Stimulated activated CD8-positive, alpha-beta memory T cell treated with anti-CD3 and anti-CD28 coated beads, Interleukin-15, amount 100 ng/mL, for 24 hours (primary cell): ENCODE measurements around the gene PDE4D.
"Not testable (repeated sequence)": the region's sequence is repeated elsewhere in the genome, so short reads cannot be mapped to it uniquely, and the experiment has no call there.

Source experiments
- DNase-seq: peaks from one replicate; pipeline ENCODE4 v3.0.0-alpha.2; 2020; ENCODE audit warnings: low read depth

PDE4D gene

DNA sequence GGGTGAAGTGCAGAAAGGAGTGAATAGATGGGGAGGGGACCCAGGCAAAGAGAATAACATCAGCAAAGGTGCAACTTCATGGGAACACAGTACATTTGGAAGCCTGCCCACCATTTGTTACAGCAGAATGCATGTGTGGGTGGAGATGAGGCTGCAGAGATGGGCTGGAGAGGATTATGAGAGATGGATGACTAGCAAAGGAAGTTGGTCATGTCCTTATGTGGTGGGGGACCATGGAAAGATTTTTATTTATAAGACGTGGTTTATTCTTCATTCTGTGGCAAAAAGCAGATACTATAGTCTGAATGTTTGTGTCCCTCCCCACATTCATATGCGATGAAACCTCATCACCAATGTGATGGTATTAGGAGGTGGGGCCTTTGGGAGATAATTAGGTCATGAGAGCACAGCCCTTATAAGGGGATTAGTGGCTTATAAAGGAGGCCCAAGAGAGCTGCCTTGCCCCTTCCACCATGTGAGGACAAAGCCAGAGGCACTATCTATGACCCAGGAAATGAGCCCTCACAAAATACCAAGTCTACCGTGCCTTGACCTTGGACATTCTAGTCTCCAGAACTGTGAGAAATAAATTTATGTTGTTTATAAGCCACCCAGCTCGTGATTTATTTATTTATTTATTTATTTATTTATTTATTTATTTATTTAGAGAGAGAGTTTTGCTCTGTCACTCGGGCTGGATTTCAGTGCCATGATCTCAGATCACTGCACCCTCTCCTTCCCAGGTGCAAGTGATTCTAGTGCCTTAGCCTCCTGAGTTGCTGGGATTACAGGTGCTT is 827.0 kb downstream of the PDE4D start:
- no peak for DNase-seq

- no peak for DNase-seq
Observed at GRCh38 chr5:59065554-59065953, 828.0 kb downstream of the PDE4D start.

DNA sequence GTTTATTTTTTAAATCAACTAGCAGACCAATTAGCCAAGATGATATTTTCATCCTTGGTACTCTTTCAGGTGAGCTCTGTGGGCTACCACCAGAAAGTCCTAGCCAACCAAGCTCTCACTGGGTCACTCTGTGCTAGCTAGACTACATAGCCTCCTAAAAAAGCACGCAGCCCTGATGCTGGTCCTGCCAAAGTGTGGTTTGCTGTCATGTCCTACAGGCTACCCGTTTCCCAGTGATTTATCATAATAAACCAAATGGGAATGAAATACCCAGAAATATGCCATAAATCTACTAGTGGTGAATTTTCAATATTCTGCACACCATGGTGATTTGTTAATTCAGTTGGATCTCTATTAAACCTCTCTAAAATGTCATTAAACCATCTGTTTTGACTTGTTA is 829.2 kb downstream of the PDE4D start:
- DNase-seq, result no peak

GRCh38 chr5:59062986-59063683 is 830.4 kb downstream of the PDE4D start:
- DNase-seq, result no peak

DNA sequence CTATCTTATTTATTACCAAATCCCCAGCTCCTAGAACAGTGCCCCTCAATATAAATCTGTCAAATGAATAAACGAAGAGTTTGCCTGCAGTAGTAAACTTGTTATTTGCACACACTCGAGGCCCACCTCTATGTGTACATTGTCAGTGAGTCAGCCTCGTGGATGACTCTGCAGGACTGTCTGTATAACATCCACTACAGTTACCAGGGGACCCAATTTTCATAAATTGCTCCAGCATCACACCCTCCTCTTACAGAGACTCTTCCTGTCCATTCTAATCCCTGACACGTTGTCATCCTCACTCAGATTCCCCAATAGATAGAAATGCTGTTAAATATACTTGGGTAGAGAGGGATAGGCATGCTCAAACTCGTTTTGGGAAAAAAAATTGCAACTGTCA is 832.1 kb downstream of the PDE4D start:
- DNase-seq, result no peak

DNA sequence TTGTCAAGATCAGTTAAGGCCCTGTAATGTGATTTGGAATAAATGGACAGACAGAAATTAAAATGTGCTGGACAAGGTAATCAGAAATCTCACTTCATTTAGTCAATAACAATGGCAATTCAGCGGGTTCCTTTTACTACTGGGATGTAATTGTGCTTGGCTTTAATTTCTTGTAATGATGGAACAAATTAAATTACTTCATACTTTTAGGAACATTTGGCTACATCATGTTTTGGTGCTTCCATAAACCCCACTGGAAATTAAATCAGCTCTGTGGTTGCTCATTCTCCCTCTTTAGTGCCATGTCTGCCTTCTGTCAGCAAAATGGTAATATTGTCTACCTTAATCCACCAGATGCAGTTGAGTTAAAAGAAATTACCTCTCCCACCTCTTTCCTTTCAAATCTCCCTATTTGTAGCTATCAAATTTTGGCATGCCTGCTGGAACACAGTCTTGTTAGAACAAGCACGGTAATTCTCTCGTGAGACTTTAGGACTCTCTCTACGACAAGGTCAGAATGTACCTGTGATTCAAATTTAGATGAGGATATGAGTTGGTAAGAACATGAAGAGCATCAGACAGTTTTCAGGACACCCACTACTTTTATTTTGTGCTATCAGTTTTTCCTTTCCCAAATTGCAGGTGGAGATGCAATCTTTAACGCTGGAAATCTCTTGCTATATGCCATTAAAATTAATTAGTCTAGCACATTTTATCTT is 834.4 kb downstream of the PDE4D start:
- DNase-seq, result no peak

DNA sequence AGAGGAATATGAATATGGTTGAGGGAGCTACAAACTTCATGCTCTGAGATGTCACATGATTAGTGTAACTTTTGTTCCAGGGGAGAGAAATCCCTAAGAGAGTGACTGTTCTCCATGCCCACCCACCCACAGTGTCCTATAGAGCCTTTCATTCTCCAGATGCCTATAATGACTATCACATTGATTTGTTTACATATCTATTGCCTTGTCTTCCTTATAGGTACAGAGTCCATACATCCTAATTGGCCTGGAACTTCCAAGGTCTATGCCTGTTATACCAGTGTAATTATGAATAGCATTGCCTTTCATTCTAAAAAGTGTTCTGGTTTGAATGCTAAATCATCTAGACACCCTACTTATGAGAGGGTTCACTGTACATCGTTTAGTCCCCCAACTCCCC is 835.3 kb downstream of the PDE4D start:
- DNase-seq, result no peak

GRCh38 chr5:59056599-59056998 is 836.9 kb downstream of the PDE4D start:
- DNase-seq, result not testable (repeated sequence)

GRCh38 chr5:59055745-59056448 is 837.6 kb downstream of the PDE4D start:
- no peak for DNase-seq

DNA sequence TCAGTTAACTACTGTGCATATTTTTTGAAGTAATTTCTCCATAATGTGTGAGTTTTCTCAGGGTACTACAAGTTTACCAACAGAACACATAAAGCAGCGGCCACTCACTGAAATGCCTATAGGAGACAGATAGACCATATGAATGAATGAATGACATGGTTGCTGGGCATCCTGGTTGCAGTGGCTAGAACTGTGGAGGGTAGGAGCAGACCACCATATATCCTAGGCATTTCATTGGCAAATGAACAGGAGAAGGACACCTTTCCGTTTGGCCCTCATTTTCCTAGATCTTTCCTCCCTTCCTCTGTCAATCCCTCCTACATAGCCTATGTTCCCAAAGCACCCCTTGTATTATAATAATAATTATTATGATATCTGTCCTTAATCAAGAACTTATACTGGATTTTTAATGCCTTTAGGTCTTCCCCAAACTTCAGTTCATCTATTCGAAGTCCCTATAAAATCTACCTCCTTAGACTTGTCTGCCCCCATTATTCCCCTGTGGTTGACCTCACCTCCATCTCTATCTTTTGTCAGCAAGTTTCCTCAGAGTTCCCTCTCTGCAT is 838.5 kb downstream of the PDE4D start:
- DNase-seq, result no peak

DNA sequence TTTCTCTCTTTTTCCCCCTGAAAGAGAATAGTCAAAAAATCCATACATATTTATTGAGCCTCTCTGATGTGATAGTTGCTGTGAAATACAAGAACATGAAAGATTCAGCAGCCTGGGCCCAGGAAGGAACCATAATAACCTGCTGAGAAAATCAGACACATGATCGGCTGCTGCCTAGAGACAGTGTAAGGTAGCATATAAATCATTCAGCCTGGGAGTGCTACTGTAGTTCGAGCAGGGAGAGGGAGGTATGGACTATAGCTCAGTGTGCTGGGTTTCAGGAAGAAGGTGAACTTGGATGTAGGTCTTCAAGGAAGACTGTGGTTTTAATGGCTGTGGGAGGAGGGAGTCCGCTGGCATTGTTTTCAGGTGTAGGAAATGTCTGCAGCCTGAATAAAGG is 841.6 kb downstream of the PDE4D start:
- DNase-seq, result no peak

- DNase-seq, result no peak
Observed at GRCh38 chr5:59049095-59049494, 844.4 kb downstream of the PDE4D start.

DNA sequence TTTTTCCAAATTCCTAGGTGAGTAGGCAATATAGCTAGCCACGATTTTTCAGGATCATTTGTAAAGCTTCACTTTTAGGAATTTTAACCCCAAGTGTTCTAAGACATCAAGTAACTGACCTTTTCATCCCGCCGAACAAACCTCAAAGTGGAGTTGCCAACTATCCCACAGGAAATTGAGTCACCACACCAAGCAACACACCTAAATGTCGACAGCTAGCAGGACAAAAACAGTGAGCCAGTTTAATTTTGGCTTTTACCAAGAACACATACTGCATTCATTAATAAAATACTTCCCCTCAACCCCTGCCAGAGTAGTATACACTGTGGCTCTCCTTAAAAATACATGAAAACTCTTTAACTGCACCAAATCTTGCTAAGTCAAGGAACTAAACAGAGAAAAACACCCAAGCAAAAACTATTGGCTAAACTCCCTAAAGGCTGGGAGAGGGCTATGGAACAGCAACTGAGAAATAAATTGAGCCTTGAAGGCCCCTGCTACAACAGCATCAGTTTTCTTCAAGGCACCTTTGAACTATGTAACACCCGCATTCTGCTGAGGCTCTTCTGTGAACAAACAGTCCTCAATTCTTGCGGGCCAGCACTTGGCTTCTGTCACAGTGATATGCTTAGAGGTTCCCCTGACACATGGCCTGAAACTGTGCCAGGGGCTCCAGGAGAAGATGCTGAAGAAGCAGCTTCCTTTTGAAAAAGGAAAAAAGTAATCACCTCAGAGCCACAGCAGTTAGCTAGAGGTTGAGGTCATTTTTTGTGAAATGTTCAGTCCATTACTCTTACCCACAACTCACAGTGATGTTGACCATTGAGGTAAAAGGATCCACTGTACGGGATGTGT is 851.1 kb downstream of the PDE4D start:
- DNase-seq, result no peak

GRCh38 chr5:59041355-59041754 is 852.2 kb downstream of the PDE4D start:
- no peak for DNase-seq

DNA sequence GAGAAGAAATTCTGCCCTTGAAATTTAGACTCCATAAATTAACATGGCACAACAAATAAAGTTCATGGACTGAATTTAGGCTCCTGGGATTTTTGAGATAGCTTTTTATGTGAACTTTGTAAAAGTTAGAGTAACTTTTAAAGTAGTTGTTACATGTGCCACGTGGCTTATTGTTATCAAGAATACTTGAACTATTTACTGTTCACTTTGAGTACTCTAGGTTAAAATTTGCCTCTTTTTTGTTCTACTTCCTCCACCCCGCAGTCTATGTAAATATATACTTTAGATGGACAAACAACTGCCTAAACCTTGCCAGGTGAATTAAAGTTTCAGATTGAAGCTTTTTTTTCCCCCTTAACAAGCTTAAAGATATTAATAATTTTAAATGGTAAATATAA is 852.7 kb downstream of the PDE4D start:
- no peak for DNase-seq

DNA sequence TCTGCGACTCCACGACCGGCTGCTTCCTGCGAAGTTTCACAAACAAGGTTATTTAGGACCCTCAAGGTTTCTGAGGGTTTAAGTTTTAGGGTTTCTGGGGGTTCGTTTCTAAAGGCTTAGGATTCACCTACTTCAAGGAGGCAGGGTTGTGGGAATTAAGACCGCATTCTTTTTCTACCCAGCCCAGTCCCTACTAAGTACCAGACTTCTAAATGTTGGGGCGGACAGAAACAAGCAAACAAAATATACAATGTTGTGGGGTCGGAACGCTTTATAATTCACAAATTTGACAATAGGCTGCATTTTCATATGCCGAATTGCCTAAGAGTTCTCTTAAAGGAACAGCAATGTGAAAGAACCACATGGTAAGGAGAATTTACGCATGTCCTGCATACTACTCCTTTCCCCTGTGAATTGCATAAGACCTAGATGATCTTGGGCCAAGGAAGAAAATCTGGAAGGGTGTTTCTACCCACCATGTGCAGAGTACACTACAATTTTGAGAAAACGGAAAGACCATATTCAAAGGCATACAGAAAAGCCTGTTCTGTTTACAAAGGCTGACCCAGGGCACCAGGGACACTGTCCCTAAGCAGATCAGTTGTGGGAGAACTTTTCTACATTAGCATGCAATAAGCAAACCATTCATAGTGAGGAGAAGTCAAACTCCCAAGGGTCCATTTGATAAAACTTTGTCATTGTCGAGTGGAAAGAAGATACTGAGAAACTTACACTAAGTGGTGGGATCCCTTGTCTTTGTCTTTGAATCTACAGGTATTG is 853.3 kb downstream of the PDE4D start:
- no peak for DNase-seq

DNA sequence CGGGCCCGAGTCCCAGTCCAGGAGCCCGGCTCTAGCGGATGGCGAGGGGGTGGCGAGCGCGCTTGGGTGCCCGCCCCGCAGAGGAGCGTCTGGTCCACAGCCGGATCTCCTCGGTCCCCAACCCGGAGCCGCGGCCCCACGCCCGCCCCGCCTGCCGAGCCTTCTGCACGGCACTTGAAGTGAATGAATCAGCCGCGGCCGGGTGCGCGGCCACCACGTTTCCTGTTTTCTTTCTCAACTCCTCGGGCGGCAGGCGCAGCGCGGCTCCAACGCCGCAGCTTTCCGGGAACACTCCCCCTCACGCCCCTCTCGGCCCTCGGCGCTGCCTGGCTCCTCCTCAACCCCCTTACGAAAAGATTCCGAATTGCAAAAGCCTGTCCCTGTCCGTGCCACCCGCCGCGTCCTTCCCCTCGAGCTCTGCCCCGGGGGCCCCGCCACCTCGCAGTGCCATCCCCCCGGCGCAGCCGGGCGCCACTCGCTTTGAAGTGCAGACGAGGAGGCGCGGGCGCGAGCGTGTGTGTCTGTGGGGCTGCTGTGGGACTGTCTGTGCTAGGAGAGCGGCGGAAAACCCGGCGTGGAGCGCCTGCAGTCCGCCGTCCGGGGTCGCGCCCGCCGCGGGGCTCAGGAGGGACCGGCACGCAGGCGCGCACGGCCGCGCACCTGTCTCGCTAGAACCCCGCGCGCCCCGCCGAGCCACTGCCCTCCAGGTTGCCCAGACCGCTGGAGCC is 854.1 kb downstream of the PDE4D start:
- DNase-seq, result peak; percentile 61

- DNase-seq, result no peak
Observed at GRCh38 chr5:59038798-59039295, 854.7 kb downstream of the PDE4D start.
